DND-41 (cell line): Measurements from ENCODE around the gene COG2.

Experiments
- CTCF ChIP-seq: IDR thresholded peaks from 2 replicates; pipeline ENCODE4 v1.5.1; 2012; ENCODE audit warnings: borderline replicate concordance, low read length, moderate library complexity, mild to moderate bottlenecking; ENCODE audit not compliant: poor library complexity, severe bottlenecking; ENCODE audit errors: extremely low read depth
- EZH2 ChIP-seq: IDR thresholded peaks from 3 replicates; pipeline ENCODE4 v1.6.1; 2012; ENCODE audit warnings: borderline replicate concordance, low read depth, mild to moderate bottlenecking, moderate library complexity, low read length, inconsistent platforms; ENCODE audit not compliant: severe bottlenecking

GRCh38 chr1:230703679-230704385, 61.6 kb downstream of the COG2 start:
- TF ChIP-seq CTCF (no peak), EZH2 (no peak)
